Spinal cord (tissue), 10 donors: Measurements from ENCODE around the gene NPAS3. TPM values are rescaled to one million over a fixed set of nuclear protein-coding genes. Genes with fewer than 3 reads are reported as not detected.

Experiments
- DNase-seq, 6 donors: peaks; one replicate each; pipeline versions ENCODE4 v3.0.0 to v3.0.0-alpha.2; 2013 to 2015; ENCODE audit warnings: low spot score in 6 of 6, low read depth in 4 of 6
- H3K27ac ChIP-seq: one replicate; pipeline ENCODE4 v1.5.1; 2013; ENCODE audit warnings: low read depth, low read length, control low read depth
- H3K27me3 ChIP-seq: one replicate; pipeline ENCODE4 v1.6.1; 2013; ENCODE audit warnings: low read length; ENCODE audit not compliant: control insufficient read depth, insufficient read depth
- H3K36me3 ChIP-seq: one replicate; pipeline ENCODE4 v1.6.1; 2013; ENCODE audit warnings: low read length; ENCODE audit not compliant: control insufficient read depth, insufficient read depth
- H3K4me1 ChIP-seq: one replicate; pipeline ENCODE4 v1.6.1; 2013; ENCODE audit warnings: low read length; ENCODE audit not compliant: control insufficient read depth, insufficient read depth
- H3K4me3 ChIP-seq: one replicate; pipeline ENCODE4 v1.5.1; 2013; ENCODE audit warnings: low read depth, low read length, control low read depth
- H3K9me3 ChIP-seq: one replicate; pipeline ENCODE4 v1.6.1; 2013; ENCODE audit warnings: low read length; ENCODE audit not compliant: control insufficient read depth, insufficient read depth
- whole genome bisulfite sequencing: methylation state at CpG from one replicate; pipeline ENCODE4 v1.1.5; 2013; ENCODE audit warnings: missing lambda C conversion rate; ENCODE audit not compliant: insufficient coverage; 5-methylcytosine and 5-hydroxymethylcytosine counted together
- polyA plus RNA-seq, 2 donors: library from polyadenylated mRNA; unstranded; fragments of 120-200 nt; gene quantifications; one replicate each; pipeline ENCODE4 v1.2.1, GENCODE V29; 2013; ENCODE audit not compliant: insufficient read length in 2 of 2
- total RNA-seq, 2 donors: library from RNA; depleted of rRNA in 1 of 2; stranded (reverse); fragments of 120-200 nt in 1 of 2; fragments of >200 nt in 1 of 2; gene quantifications; one replicate each; pipeline versions ENCODE4 v1.2.3 to v1.2.4, GENCODE V29; 2013 to 2014
- donor health status: healthy.

Gene NPAS3
- total and polyA plus RNA-seq, 4 donors: 23.2 to 77.3 (median 50.8) TPM

- DNase-seq: peak in 2 of 6 donors; percentile 6 to 57
- no CpG with 5 or more reads among the region's 1 CpG for WGBS
- Histone ChIP-seq H3K4me1 (no peaks in the 10 kb centered on the region), H3K36me3 (no peaks in the 10 kb centered on the region), H3K9me3 (no peaks in the 10 kb centered on the region), H3K4me3 (no peak overlapping the region), H3K27ac (no peak overlapping the region), H3K27me3 (no peaks in the 10 kb centered on the region)
Observed at GRCh38 chr14:33207467-33208017, 268.9 kb downstream of the NPAS3 start.

- Histone ChIP-seq H3K4me3 (no peak overlapping the region), H3K4me1 (no peaks in the 10 kb centered on the region), H3K27me3 (no peaks in the 10 kb centered on the region), H3K36me3 (no peaks in the 10 kb centered on the region), H3K27ac (no peak overlapping the region), H3K9me3 (no peaks in the 10 kb centered on the region)
- DNase-seq: peak in 1 of 6 donors; percentile 38
Observed at GRCh38 chr14:33210311-33210710, 271.6 kb downstream of the NPAS3 start.

GRCh38 chr14:33218026-33218425 lies 279.3 kb downstream of the NPAS3 start:
- Histone ChIP-seq H3K36me3 (no peaks in the 10 kb centered on the region), H3K4me1 (no peaks in the 10 kb centered on the region), H3K27me3 (no peaks in the 10 kb centered on the region), H3K4me3 (no peak overlapping the region), H3K27ac (no peak overlapping the region), H3K9me3 (no peaks in the 10 kb centered on the region)
- DNase-seq: peak in 1 of 6 donors; percentile 43
- WGBS: no CpG with 5 or more reads among the region's 2 CpGs

GRCh38 chr14:33219957-33220356 lies 281.3 kb downstream of the NPAS3 start:
- Histone ChIP-seq H3K4me3 (no peak overlapping the region), H3K4me1 (no peaks in the 10 kb centered on the region), H3K27ac (no peak overlapping the region), H3K36me3 (no peaks in the 10 kb centered on the region), H3K27me3 (no peaks in the 10 kb centered on the region), H3K9me3 (no peaks in the 10 kb centered on the region)
- 92% methylated on average over 2 of the region's 4 CpGs for WGBS
- no peak for DNase-seq

DNA sequence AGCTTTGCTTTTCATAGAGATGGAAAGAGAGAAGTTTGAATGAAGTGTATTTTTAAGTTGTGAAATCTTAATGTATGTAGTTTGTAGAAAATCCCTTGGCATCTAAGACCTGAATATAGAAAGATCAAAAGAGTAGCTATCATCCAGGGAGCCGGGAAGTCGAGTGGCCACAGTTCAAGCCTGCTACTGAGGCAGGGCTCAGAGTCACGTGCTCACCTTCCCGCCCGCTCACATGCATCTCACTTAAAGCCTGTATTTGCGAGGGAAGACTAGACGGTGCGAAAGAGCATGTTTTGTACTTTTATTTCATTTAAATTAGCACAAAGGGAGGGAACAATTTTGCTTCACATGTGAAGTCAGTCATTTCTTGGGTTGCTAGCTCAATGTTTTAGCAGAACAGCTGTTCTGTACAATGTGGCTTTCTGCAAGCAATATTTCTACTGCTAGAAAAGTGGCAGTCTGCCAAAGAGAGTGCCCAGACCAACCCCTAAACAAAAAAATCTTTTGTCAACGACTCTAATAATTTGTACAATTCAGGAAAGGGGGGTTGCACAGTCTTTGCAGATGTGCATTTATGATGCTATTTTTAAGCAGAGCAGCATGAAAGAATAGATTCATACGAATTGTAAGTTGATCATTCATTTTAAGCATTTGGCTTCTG lies 290.7 kb downstream of the NPAS3 start:
- DNase-seq: peak in 5 of 6 donors; percentile 33 to 88 (median 44)
- H3K27ac ChIP-seq: no peak overlapping the region
- 83% methylated on average over 2 of the region's 10 CpGs for WGBS
- H3K9me3 ChIP-seq: no peaks in the 10 kb centered on the region
- peaks cover 5% of the 10 kb centered on the region for H3K4me1 ChIP-seq
- H3K27me3 ChIP-seq: peaks cover 2% of the 10 kb centered on the region
- H3K36me3 ChIP-seq: no peaks in the 10 kb centered on the region
- H3K4me3 ChIP-seq: no peak overlapping the region

DNA sequence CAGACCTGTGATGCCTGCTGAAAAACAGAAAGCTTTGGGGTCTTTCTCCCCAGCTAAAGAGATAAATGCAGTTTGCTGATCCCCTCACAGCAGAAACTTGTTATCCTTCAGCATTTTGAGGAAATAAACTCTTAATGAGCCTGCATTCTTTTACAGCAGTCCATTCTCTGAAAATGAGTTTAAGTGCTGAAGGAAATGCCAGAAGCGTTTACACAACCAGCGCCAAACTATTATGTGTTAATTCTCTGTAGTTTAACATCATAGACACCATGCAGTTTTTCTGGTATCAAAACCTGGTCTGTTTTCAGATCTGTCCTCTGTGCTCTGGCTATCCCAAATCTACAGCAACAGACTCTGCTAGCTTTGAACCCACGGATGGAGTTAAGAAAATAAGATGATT lies 291.3 kb downstream of the NPAS3 start:
- H3K27me3 ChIP-seq: peaks cover 2% of the 10 kb centered on the region
- peaks cover 5% of the 10 kb centered on the region for H3K4me1 ChIP-seq
- DNase-seq: peak in 1 of 6 donors; percentile 70
- no peaks in the 10 kb centered on the region for H3K36me3 ChIP-seq
- WGBS: no CpG with 5 or more reads among the region's 3 CpGs
- H3K9me3 ChIP-seq: no peaks in the 10 kb centered on the region
- no peak overlapping the region for H3K4me3 ChIP-seq
- H3K27ac ChIP-seq: no peak overlapping the region

DNA sequence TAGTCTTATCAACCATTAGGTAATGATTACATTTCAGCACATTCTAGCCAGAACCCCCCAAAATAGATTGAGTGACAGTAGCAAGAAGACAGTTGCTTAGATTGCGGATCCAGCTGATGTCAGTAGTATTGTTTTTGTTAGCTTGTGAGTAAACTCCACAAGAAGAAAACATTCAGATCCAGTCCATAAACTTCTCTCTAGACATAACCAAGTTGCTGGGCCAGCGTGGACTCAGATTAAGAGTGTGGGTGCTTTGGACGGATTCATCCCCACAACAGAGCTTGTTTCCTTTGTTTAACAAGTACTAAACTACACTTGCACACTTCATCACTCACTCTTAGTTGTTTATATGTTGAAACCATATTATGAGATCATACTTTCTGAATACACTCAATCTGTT lies 293.4 kb downstream of the NPAS3 start:
- Histone ChIP-seq H3K9me3 (no peaks in the 10 kb centered on the region), H3K27ac (no peak overlapping the region), H3K4me1 (peaks cover 5% of the 10 kb centered on the region), H3K4me3 (no peak overlapping the region), H3K27me3 (peaks cover 2% of the 10 kb centered on the region), H3K36me3 (no peaks in the 10 kb centered on the region)
- no CpG with 5 or more reads among the region's 3 CpGs for WGBS
- DNase-seq: no peak

DNA sequence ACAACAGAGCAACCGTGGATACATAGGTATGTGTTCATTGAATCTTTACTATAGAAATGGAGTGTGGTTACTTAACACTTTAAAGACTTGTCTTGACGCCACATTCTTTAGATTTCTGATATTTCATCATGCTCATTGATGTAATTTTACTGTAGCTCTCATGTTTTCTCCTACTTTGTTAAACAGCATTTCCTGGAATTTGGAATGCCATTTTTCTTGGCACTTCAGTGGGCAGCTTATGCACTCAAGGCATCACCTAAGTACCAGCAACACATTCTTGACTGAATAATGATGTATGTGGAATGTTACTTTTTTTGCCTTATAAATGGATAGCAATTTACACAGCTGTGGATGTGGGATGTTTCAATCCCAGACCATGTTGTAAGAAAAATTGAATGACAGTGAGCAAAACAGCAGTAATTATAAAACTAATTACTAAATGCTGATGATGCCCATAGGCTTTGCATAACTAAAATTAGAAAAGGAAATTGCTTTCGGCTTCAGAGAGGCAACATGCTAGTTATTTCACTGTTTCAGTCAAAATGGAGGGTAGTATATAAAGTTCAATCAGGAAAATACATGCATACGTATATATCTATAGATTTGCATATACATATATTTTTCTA lies 298.5 kb downstream of the NPAS3 start:
- WGBS: 100% methylated on average over 1 of the region's 4 CpGs
- Histone ChIP-seq H3K4me3 (no peak overlapping the region), H3K4me1 (no peaks in the 10 kb centered on the region), H3K36me3 (no peaks in the 10 kb centered on the region), H3K27ac (no peak overlapping the region), H3K9me3 (no peaks in the 10 kb centered on the region), H3K27me3 (no peaks in the 10 kb centered on the region)
- peak in 1 of 6 donors; percentile 85 for DNase-seq

GRCh38 chr14:33239465-33239864 lies 300.8 kb downstream of the NPAS3 start:
- no peaks in the 10 kb centered on the region for H3K27me3 ChIP-seq
- 89% methylated on average over 1 of the region's 1 CpG for WGBS

DNA sequence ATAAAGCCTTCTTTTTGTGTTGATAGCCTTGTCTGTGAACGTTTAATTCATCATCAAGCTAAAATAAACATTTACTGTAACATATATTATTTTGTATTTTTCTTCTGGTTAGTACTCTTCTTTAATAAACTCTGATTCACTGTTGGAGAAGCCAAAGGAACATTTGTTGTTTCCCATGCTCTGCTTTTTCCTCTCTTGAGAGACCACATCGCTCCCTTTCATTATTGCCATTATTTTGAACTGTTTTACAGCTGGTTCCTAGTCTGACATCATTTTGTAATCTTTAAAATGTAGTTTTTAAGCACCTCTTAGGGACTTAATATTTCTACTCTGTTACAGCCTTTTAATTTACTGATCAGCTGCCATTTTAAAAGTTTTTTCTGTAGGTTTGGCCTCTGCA lies 301.8 kb downstream of the NPAS3 start:
- DNase-seq: no peak
- Histone ChIP-seq H3K27me3 (no peaks in the 10 kb centered on the region), H3K27ac (no peak overlapping the region), H3K4me3 (no peak overlapping the region), H3K36me3 (no peaks in the 10 kb centered on the region), H3K4me1 (no peaks in the 10 kb centered on the region), H3K9me3 (no peaks in the 10 kb centered on the region)
- WGBS: no CpG with 5 or more reads among the region's 2 CpGs

More at GRCh38 chr14:33239465-33239864, 300.8 kb downstream of the NPAS3 start:
- no peaks in the 10 kb centered on the region for H3K4me1 ChIP-seq
- H3K27ac ChIP-seq: no peak overlapping the region
- H3K9me3 ChIP-seq: no peaks in the 10 kb centered on the region
- no peaks in the 10 kb centered on the region for H3K36me3 ChIP-seq
- DNase-seq: no peak
- no peak overlapping the region for H3K4me3 ChIP-seq
